Vagina (tissue), 2 donors: ENCODE measurements around the gene OGG1.

Experiments used
- CTCF ChIP-seq, 3 experiments: fragments of 450-650 bp in 2 of 3; fragments of 200-600 bp in 1 of 3; sonication (generic) in 1 of 3; IDR thresholded peaks; one replicate each; pipeline ENCODE4 v1.5.1; 2017 to 2019; ENCODE audit warnings: antibody characterized with exemption in 3 of 3, mild to moderate bottlenecking in 2 of 3, moderate library complexity in 2 of 3
- POLR2A ChIP-seq, 2 donors: fragments of 450-650 bp; IDR thresholded peaks; one replicate each; pipeline ENCODE4 v1.6.1; 2017; ENCODE audit warnings: antibody characterized with exemption in 2 of 2, mild to moderate bottlenecking in 2 of 2, moderate library complexity in 2 of 2

GRCh38 chr3:9795207-9795606 lies 45.5 kb downstream of the OGG1 start:
- TF ChIP-seq CTCF (IDR thresholded peaks at IDR 0.05) (no peak), POLR2A (IDR thresholded peaks at IDR 0.05) (no peak)
